ENCODE measurements around the gene FGF22.
"Not testable (repeated sequence)": the region's sequence is repeated elsewhere in the genome, so short reads cannot be mapped to it uniquely, and the experiment has no call there.

The FGF22 gene

GRCh38 chr19:661427-662196 lies 21.9 kb downstream of the FGF22 start:
- peak; percentile 85 for DNase-seq

GRCh38 chr19:662207-662961 lies 22.7 kb downstream of the FGF22 start:
- peak; percentile 88 for DNase-seq

DNA sequence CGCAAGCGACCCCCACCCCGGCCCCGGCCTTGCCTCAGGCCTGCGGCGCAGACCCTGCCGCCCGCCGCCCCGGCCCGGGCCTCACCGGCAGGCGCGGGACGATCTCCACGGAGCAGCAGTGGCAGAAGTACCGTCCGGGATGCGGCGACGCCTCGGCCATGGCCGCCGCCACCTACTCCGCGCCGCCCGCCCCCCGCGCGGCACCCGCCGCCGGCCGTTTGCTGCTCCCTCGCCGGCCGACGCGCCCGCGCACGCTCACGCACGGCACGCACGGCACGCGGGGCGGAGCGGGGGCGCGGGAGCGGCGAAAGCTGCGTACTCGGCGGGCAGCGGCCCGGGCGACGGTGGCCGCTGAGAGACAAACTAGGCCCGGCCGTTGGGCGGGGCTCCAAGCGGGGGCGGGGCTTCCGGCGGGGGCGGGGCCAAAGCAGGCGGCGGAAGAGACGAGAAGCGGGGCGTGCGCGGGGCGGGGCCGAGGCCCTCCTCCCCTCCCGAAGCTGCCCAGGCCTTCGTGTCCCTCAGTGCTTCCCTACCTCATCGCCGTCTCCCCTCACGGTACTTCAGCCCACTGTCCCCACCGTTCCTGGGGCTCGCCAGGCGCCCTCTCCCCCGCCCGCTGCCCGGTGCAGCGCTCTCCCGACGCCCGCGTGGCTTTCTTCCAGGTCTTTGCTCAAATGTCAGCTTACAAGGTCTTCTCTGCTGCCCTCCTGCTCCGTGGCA lies 23.4 kb downstream of the FGF22 start, which contains the start of gene RNF126:
TSS of gene RNF126 (minus strand) at position 253 of the 720 bp plus-strand sequence. CDS start at position 160, 93 bp downstream.
- peak; percentile 97 for DNase-seq

GRCh38 chr19:663682-664117 lies 24.0 kb downstream of the FGF22 start:
- no peak for DNase-seq

GRCh38 chr19:664913-665443 lies 25.3 kb downstream of the FGF22 start:
- DNase-seq = peak; percentile 92

DNA sequence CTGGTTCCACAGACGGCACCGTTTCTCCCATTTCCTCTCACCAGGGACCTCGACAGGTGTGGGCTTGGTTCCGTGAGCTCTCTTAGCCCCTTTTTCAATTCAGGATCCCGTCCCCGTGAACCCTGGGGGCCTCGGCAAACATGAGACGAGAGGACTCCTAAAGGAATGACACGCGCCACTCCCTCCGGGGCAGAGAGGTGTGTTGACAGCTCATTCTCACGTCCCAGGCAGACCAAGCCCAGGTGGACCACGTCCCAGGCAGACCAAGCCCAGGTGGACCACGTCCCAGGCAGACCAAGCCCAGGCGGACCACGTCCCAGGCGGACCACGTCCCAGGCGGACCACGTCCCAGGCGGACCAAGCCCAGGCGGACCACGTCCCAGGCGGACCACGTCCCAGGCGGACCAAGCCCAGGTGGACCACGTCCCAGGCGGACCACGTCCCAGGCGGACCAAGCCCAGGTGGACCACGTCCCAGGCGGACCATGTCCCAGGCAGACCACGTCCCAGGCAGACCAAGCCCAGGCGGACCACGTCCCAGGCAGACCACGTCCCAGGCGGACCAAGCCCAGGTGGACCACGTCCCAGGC lies 27.4 kb downstream of the FGF22 start:
- not testable (repeated sequence) for DNase-seq

DNA sequence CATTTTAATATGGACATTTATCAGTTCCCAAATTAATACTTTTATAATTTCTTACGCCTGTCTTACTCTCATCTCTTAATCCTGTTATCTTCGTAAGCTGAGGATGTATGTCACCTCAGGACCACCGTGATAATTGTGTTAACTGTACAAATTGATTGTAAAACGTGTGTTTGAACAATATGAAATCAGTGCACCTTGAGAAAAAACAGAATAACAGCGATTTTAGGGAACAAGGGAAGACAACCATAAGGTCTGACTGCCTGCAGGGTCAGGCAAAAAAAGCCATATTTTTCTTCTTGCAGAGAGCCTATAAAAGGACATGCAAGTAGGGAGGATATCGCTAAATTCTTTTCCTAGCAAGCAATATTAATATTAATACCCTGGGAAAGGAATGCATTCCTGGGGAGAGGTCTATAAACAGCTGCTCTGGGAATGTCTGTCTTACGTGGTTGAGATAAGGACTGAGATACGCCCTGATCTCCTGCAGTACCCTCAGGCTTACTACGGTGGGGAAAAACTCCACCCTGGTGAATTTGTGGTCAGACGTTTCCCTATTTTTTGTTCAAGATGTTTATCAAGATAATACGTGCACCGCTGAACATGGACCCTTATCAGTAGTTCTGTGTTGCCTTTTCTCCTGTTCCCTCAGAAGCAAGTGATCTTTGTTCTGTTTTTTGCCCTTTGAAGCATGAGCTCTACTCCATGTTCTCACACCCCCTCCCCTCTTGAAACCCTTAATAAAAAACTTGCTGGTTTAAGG lies 29.2 kb downstream of the FGF22 start:
- DNase-seq = not testable (repeated sequence)

DNA sequence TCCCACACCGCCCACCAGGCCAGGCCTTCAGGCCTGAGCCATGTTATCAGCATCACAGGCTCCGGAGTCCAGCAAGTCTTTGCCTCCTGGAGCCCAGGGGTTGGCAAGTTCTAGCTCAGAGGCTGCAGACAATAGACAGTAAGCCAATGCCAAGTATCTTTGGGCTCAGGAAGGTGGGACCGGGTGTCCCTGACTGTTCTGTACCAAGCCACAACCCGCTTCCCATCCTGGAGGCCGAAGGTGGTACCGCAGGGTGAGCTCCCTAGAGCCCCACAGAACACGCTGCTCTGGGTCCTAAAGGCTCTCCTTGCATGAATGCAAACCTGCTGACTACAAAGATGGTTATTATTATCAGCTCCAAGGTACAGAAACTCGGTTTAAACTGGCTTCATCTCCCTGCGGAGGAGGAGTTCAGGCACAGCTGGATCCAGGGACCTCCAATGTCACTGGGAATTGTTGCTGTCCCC lies 31.0 kb downstream of the FGF22 start:
- DNase-seq = no peak

DNA sequence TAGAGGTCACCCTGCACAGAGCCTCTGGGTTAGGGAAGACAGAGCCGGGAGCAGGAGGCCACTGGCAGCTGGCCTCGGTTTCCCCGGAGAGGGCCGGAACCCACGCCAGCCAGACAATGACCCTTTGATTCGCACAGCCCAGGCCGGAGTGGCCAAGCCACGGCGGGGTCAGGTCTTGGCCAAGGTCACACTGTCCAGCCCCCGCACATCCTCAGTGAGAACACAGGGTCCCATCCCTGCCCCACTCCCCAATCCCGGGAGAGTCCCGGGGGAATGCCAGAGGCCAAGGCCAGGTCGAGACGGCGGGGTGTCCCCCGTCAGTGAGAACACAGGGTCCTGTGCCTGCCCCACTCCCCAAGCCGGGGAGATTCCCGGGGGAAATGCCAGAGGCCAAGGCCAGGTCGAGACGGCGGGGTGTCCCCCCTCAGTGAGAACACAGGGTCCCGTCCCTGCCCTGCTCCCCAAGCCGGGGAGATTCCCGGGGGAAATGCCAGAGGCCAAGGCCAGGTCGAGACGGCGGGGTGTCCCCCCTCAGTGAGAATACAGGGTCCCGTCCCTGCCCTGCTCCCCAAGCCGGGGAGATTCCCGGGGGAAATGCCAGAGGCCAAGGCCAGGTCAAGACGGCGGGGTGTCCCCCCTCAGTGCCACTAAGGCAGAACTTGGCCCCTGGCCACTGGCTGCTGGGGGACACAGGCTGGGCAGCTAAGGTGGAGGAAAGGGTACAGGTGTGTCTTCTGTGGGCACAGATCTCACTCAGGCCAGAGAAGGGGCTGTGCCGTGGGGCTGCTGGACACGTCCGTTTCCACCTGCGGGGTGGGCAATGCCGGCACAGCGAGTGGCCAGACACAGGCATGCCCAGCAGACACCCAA lies 34.8 kb downstream of the FGF22 start:
- no peak for DNase-seq

DNA sequence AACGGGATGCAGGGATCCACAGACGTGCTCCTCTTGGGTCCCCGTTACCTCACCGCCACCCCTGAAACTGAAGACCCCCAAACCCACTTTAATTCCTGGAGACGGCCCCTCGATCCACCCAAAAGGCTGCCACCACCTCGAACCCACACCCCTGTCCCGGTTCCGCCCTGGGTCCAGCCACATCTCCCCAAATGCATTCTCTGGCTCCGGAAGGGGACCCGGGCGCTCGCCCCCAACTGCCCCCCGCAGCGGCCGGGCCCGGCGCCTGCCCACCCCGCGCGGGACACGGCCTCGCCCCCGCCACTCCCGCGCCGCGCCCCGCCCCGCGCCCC lies 36.3 kb downstream of the FGF22 start:
- no peak for DNase-seq

- DNase-seq = no peak
Observed at GRCh38 chr19:676339-677105, 36.8 kb downstream of the FGF22 start, which contains the start of gene FSTL3. Gene FSTL3, plus strand, starts transcription at chr19:676392. Its CDS starts 32 bp downstream, at chr19:676424.

DNA sequence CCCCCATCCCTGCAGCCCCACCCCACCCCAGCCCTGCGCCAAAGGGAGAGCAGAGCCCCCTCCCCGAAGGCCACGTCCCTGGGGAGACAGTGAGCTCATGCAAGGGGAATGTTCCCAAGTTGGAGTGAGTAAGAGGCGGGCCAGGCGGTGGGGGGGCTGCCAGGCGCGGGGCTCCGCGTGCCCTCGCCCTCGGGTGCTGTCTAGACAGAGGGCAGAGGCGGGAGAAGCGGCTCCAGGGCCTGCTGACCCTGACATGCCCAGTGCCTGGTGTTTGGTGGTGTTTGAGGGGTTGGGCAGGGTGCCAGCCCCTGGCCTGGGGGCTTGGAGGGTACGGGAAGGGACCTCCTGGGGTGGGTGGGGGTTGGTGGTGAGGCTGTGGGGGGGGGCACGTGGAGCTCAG lies 37.5 kb downstream of the FGF22 start:
- no peak for DNase-seq

GRCh38 chr19:677601-678436 lies 38.1 kb downstream of the FGF22 start:
- DNase-seq = no peak

DNA sequence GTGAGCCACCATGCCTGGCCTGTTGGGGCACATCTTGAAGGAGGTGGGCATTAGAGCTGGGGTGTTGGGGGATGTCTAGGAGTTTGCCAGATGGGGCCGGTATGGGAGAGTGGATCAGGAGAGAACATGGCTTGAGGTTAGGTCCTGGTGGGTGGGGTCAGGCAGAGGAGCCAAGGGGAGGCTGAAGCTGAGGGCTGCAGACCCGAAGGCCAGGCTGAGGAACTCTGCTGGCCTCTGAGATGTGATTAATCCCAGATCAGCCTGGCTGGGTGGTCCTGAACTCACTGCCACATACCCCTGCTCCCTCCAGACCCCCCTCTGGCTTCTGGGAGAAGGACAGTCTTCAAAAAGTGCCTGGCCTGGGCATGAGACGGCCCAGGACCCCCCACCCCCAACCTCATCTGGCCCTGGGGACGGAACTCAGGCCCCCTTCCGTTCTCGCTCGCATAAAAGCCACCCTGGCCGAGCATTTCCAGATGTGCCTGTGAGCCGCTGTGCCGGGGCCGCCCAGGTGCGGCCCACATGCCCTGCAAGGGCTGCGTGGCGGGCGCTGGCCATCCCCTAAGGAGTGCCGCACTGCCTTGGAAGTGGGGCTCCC lies 39.2 kb downstream of the FGF22 start:
- no peak for DNase-seq

DNA sequence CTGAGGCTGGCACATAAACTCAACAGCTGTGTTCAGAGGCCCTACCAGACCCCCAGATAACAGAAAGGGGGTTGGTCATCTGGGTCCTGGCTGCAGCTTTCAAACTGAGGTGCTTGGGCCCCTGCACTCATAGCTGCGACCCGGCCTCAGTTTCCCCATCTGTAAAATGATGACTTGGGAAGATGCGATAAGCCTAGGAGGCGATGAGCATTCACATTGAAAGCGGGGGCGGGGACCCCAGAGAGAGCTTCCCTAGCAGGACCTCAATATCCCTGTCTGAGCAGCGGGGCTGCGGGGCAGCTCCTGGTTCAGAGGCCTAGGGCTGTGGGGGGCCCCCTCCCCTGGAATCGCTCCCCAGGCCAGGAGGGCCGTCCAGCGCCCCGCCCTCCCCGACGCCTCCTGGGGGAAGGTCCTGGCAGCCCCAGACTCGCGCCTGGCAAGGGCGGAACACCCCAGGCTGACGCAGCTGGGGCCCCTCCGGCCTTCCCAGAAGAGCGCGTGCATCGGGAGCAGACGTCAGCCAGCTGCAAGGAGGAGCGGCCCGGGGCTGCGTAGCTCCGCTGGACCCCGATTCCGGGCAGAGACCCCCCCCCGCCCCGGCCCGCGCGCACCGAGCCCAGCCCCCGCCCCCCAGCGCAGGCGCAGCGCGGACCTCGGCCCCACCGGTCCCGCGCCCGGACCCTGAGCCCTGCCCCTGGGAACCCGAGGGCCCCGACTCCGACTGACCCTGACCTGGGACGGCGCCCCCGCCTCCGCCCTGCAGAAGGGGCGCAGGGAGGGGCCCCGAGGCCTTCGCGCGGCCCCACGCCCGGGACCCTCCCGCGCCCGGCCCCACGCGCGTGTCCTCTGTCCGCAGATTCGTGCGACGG lies 40.0 kb downstream of the FGF22 start:
- peak; percentile 75 for DNase-seq

- DNase-seq = peak; percentile 99
Observed at GRCh38 chr19:680287-681028, 40.8 kb downstream of the FGF22 start.

Measured in activated CD8-positive, alpha-beta memory T cell treated with anti-CD3 and anti-CD28 coated beads for 24 hours (primary cell).